NCI-H1105 treated with DMSO at 0.1 percent for 48 hours (cell line): ENCODE measurements around the gene CNGB1.
A peak's percentile ranks its signal among the peaks of the same experiment; 100 is the strongest.
"Not testable (repeated sequence)": the region's sequence is repeated elsewhere in the genome, so short reads cannot be mapped to it uniquely, and the experiment has no call there.

ENCODE experiments used
- DNase-seq: peaks from one replicate; lab custom pipeline; 2025; lab: John Stamatoyannopoulos, UW

The CNGB1 gene

DNA sequence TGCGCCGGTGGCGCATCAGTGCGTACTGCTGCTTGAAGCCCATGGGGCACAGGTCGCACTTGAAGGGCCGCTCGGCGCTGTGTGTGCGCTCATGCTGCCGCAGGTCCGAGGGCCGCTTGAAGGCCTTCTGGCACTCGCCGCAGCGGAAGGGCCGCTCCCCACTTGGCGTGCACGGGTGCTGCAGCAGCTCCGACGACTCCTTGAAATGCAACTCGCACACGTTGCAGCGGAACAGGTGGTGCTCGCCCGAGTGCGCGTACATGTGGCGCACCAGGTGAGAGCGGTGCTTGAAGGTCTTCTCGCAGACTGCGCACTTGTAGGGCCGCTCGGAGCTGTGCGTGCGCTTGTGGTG, 26.2 kb upstream of the CNGB1 start:
- no peak for DNase-seq

DNA sequence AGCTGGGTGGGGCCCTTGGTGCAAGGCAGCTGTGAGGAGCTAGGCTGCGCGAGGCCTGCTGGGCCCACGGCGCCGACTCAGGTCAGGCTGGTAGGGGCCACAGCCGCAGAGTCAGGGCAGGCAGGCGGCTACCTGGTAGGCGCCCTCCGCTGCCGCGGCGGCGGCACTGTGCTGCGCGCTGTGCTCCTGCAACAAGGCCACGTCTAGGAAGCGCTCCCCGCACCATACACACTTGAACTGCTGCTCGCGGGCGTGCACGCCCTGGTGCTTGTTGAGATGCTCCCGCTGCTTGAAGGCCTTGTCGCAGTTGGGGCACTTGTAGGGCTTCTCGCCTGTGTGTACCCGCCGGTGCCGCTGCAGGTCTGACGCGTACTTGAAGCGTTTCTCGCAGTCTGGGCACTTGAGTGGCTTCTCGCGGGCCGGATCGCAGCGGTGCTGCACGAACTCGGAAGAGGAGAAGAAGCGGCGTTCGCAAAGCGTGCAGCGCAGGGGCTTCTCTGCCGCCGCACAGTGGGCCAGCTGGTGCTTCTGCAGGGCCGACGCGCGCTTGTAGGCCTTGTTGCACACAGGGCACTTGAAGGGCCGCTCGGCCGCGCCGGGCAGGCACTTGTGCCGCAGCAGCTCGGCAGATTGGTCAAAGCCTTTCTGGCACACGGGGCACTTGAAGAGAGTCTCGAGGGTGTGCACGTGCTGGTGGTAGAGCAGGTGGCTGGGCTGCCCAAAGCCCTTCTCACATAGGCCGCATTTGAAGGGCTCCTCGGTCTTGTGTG, 25.7 kb upstream of the CNGB1 start:
- no peak for DNase-seq

- DNase-seq, result no peak
Measured at GRCh38 chr16:57995721-57996405, 24.9 kb upstream of the CNGB1 start.

- no peak for DNase-seq
Measured at GRCh38 chr16:57994778-57995177, 23.9 kb upstream of the CNGB1 start.

- no peak for DNase-seq
Measured at GRCh38 chr16:57994361-57994760, 23.4 kb upstream of the CNGB1 start.

DNA sequence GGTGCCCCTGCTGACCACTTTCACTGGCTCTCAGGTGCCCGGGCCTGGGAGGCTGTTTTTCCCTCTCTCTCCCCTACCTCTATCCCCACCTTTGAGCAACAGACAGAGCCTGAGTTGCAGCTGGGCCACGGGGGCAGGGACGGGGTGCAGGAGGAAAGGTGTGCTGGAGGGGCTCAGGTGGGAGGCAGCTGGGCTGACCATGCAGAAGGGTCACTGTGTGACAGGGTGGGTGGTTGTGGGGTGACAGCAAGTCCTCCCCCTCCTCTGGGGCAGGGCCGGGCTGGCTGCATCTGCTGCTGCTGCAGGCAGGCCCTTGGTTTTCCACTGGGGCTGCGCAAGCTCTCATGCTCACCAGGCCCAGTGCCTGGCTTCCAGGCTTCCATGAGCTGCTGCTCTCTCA, 23.0 kb upstream of the CNGB1 start:
- no peak for DNase-seq

GRCh38 chr16:57993438-57993837, 22.5 kb upstream of the CNGB1 start:
- DNase-seq, result peak; percentile 84

DNA sequence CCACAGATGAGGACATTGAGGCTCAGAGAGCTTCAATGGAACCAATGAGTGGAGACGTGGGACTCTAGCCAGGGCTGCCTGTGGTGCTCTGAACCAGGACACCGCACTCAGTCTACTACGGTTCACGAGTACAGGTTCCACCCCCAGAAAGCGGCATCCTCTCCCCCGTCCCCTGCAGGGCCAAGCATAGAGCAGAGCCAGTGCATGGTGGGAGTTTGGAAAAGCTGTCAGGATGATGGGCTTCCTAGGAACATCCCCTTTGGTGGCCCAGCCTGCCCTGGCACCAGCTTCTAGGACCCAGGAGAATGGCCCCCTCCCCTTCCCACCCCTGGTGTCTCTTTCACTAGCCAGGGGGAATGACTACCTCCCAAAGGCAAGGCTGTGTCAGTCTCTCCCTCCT, 21.2 kb upstream of the CNGB1 start:
- no peak for DNase-seq

DNA sequence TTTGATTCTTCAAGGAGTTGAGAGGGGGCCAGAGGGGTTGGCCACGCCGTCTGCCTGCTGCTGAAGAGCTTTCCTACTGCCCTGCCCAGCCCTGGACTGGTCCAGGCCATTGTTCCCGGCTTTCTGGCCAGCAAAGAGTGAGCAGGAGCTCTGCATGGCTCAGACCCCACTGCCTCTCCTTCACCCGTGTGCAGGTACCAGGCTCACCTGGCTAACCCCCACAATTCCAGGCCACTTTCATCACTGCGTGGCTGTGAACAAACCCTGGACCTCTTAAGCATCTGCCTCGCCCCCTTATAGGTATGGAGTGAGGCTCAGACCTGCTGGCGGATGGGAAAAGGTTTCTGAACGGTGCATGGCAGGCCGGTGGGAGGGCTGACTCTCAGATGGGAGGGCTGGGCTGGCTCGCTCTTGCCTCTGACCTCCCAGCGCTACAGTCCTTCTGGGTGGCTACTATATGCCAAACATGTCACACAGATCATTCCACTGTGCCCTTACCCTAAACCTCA, 20.7 kb upstream of the CNGB1 start:
- no peak for DNase-seq

GRCh38 chr16:57988929-57989328, 18.0 kb upstream of the CNGB1 start:
- DNase-seq, result peak; percentile 29

DNA sequence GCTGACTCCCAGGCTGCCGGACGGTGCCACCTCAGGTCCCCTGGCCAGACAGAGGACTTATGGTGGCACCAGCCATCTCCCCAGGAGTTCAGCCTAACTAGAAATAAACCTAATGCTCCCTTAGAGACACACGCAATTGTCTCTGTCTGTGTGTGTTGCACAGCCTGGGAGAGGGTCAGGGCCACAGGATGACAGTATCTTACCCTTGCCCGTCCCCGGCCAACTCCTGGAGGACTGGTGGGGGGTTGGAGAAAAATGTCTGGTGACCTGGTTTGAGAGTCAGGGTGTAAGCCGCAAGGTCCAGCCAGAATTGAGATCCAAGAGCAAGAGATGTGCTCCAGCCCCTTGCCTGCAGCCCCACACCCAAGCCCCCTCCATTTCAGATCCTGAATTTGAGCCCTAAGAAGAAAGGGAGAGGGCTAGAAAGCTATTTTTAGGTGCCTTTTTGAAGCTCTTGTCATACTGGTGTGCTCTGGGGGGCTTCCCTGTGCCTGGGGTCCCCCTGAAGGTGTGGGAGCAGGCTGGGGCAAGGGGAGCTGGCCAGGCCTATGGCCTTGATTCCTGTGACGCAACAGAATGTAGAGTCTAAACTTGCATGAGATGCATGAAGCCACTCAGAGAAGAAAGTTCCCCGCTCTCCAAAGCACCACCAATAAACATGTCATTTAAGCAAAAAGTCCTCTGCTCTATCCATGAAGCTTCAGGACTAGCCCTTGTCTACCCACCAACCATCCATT, 16.7 kb upstream of the CNGB1 start:
- no peak for DNase-seq

DNA sequence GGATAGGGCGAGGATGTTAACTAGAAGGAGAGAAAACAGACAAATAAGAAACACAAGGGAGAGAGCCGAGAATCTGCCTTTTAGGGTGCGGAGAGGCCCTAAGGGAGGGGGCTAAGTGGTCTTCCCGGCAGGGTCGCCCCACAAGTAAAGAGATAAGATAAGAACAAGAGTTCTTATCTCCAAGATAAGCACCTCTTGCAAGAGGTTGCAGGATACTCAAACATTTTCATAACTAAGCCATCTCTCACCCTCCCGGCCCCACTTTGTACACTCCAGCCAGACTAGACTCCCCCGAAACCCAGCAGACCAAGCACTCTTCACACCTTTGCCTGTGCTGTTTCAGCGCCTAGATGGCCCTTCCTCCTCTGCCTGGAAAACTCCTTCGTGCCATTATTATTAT, 15.3 kb upstream of the CNGB1 start:
- DNase-seq, result no peak

- DNase-seq, result no peak
Measured at GRCh38 chr16:57985204-57986181, 14.6 kb upstream of the CNGB1 start.

DNA sequence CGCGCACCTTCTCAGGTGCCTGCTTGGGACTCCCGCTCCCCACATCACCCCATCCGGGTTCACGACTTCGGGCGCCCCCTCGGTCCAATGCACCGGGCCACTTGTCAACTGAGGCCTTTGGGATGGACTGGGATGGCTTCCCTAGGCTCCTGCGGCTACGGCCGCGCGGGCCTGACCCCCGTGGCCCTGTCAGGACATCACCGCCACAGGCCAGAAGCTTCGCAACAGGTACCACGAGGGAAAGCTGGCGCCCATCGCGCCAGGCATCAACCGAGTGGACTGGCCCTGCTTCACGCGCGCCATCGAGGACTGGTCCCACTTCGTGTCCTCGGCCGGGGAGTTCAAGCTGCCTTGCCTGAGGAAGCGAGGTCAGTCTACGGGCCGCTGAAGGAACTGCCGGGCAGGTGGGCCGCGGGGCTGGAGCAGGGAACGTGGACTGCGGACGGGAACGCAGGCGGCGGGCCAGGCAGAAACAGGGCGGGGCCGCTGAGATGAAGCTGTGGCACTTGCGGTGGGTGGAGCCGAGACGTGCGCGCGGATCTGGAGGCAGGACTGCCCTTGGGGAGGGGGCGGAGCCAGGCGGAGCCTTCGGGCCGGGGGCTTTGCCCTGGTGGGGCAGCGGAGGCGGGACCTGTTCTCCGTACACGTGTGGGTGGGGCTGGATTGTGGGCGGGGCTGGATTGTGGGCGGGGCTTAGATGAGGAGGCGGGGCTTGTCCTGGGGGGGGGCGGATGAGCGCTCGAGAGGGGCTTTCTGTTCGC, 13.7 kb upstream of the CNGB1 start:
- DNase-seq, result no peak

DNA sequence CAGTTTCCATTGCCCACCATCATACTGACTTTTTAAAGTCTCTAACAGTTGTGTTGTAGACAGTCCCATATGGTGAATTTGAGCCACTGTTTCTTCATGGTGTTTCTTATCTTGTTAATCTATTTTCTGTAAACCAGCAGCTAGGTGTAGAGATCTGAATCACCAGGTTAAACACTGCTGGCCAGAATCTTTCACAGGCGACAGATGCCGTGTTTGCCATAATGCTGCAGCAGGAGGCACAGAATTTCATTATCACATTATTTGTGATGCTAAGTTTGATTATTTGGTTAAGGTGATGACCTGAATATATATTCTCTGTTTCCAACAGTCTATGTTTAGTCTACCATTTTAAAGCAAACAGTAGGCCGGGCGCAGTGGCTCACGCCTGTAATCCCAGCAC, 11.5 kb upstream of the CNGB1 start:
- DNase-seq, result no peak

GRCh38 chr16:57981636-57982035, 10.7 kb upstream of the CNGB1 start:
- no peak for DNase-seq

GRCh38 chr16:57979006-57979585, 8.2 kb upstream of the CNGB1 start:
- DNase-seq, result no peak

DNA sequence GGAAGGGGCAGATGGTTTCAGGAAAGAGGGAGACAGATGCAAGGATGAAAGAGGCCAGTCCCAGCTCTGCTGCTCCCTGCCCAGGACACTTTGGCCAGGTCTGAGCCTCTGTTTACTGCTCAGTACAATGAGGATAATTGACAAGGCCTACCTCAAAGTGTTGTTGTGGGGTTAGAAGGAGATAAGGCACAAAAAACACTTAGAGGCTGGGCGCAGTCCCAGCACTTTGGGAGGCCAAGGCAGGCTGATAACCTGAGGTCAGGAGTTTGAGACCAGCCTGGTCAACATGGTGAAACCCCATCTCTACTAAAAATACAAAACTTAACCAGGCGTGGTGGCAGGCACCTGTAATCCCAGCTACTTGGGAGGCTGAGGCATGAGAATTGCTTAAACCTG, 7.1 kb upstream of the CNGB1 start:
- DNase-seq, result not testable (repeated sequence)

DNA sequence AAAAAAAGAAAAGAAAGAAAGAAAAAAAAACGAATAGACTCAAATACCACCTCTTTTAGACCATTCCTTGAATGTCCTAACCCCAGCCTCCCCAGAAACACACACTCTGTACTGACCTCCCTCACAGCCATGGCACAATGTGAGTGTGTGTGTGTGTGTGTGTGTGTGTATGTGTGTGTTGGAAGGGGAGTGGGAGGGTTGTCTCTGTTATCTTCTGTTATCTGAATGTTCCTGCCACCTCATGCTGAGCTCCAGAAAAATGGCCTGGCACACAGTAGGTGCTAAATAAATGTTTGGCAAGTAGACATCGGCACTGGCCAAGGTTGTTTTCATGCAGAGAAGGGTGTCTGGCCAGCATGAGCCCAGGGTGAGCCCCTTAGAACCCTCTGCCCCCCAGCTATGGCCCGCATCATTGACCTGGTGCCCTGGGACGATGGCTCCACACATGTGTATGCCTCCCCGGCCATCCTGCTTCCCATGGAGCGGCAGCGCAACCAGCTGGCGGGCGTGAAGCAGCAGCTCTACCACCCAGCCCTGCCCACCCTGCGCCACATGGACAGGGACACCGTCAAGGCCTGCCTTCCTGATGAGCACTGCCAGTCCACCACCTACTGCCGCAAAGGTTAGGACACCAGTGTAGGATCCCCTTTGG, 6.6 kb upstream of the CNGB1 start:
- no peak for DNase-seq

DNA sequence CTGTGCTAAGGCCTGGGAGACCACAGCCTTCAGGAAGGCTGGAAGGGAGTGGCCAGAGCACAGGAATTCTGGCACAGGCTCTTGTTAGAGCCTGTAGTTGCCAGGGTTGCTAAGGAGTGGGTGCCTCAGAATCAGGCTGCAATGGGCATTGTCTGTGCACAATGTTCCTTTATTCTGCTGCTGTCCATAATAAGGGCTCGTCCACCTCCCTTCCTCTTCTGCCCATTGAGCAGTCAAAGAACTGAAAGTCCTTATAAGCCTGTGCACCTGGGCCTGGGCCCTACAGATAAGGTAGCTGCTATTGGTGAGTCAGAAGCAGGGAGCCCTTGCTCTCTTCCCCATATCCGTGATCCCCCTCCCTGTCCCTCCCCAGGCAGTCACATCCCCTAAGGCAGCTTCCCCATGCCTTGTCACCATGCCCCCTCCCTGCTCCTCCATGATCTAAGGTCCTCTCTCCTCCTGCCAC, 5.4 kb upstream of the CNGB1 start:
- no peak for DNase-seq
